Fibroblast of skin of right quadriceps (primary cell): ENCODE data around the gene LYST.
A peak's percentile ranks its signal among the peaks of the same experiment; 100 is the strongest.
"Not testable (repeated sequence)": the region's sequence is repeated elsewhere in the genome, so short reads cannot be mapped to it uniquely, and the experiment has no call there.

Source experiments
- DNase-seq: peaks from one replicate; pipeline ENCODE4 v3.0.0-alpha.2; 2013

The LYST gene

GRCh38 chr1:235866205-235866912 lies at the start of gene LYST:
LYST (minus strand) TSS chr1:235866906; CDS start chr1:235830417, 36,489 bp downstream.
- peak; percentile 41 for DNase-seq

GRCh38 chr1:235915489-235915888 lies 48.8 kb upstream of the LYST start:
- DNase-seq = not testable (repeated sequence)

DNA sequence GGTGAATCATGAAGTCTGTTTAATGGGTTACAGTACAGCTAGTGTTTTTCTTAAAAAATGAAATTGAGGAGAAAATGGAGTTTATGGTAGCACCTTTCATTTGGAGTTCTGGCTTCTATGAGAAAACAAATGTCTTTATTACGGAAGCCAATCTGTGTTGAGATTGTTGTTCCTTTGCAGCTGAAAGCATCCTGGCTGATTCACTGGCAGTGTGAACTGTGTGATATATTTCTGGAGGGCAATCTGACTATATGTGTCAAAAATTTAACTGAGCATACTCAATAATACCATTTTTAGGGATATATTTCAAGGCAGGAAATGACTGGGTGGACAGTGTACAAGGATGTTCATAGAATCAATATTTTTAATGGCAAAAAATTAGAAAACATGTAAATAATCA lies 46.6 kb upstream of the LYST start:
- DNase-seq = peak; percentile 55

DNA sequence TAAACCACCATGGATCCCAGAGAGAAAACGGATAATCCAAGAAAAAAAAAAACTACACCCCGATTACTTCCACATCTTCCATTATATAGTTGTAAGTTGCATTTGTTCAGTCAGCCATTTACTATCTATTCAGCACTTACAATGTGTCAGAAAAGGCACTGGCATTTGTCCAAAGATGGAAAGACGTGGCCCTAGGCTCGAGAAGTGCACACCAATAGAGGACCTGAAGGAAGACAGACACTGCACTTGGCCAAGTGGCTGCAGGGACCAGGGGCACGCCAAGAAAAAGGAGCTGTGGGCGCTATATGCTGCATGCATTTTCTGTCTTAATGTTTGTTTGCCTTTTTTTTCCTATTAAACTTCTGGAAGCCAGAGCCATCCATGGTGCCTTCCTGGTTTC lies 45.2 kb upstream of the LYST start:
- DNase-seq = no peak

DNA sequence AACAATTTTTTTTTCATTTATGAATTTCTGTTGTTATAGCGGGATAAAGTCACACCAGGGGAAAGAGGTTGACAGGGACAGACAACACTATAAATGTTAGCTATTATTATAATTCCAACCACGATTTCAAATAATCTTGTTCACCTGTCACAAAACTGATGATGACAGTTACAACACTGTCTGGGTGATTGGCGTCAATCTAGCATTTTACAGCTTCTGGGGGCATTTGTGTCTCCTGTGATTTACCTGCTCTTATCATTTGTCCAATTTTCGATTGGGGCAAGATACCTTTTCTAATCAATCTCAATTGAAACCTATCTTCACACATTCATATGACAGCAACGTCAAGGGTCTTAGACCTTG lies 44.6 kb upstream of the LYST start:
- no peak for DNase-seq

DNA sequence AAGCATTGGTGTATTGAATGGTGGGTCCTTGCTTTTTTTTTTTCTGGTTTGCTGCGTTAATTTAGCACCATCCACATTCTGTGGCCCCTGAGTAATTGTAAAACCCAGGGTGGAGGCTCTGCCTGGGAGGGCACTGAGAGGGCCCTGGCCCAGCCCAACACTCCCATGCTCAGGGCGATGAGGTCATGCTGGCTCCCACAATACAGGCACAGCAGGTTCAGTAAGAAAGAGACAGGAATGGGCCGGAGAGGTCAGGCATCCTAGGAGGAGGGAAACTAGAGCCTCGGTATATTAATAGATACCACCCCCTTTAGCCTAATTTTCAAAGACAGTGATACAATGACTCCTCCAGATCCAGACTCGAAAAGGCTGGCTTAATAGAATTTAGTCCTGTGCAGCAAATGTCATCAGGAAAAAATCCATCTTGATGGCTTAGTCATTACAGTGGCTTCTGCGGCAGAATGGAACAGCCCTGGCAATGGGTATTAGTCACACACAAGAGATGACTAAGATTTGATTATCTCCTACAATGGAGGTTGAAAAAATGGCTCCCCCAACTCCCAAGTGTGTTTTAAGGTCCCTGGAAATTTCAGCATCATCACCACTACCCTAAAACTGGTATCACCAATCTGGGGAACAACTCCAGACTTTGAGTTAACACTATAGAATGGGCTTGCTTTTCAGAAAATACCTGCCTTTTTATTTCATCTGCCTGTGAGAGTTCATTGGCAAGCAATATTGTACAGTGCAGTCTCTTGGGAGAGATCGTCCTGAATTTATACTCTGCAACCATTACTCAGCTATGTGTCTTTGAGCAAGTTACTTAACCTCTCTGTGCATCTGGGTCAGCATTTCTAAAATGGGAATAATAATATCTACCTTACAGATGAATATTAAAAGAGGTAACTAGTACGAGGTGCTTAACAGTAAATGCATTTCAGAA lies 43.9 kb upstream of the LYST start:
- DNase-seq = peak; percentile 98

- peak; percentile 81 for DNase-seq
Observed at GRCh38 chr1:235908742-235909520, 42.2 kb upstream of the LYST start.

- DNase-seq = no peak
Observed at GRCh38 chr1:235907897-235908240, 41.2 kb upstream of the LYST start.

DNA sequence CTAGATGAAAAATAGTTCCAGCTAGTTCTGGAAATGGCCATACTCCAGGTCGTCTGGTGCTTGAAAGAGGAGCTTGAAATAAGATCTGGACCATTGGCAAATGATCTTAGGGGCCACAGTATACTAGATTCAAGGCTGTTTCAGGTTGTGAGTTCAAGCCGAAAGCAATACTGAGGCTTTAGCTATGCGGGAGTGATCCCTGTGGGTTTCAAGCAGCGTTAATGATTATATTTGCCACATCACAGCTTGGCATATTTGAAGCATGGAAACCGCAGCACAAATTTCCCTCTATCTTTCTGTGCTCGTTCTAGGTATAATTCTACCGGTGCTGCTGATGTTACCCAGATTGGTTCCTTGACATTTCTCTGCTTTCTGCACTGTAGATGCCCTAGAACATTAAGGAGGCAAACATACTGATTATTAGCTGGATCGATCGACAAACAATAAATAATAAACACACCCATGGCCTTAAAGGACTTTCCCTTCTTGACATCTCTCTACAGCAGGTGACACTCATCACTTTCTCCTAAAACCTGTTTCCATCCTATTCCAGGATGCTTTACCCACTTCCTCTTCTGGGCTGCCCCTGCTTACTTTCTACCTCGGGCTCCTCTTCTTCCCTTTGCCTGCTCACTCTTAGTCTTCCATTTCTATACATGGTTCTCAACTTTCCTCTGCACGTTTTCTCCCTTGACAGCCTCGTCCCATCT lies 40.6 kb upstream of the LYST start:
- DNase-seq = no peak

GRCh38 chr1:235906436-235906835 lies 39.7 kb upstream of the LYST start:
- no peak for DNase-seq

DNA sequence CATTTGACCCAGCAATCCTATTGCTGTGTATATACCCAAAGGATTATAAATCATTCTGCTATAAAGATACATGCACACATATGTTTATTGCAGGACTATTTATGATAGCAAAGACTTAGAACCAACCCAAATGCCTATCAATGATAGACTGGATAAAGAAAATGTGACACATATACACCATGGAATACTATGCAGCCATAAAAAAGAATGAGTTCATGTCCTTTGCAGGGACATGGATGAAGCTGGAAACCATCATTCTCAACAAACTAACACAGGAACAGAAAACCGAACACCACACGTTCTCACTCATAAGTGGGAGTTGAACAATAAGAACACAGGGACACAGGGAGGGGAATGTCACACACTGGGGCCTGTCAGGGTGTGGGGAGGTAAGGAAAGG lies 37.1 kb upstream of the LYST start:
- not testable (repeated sequence) for DNase-seq

DNA sequence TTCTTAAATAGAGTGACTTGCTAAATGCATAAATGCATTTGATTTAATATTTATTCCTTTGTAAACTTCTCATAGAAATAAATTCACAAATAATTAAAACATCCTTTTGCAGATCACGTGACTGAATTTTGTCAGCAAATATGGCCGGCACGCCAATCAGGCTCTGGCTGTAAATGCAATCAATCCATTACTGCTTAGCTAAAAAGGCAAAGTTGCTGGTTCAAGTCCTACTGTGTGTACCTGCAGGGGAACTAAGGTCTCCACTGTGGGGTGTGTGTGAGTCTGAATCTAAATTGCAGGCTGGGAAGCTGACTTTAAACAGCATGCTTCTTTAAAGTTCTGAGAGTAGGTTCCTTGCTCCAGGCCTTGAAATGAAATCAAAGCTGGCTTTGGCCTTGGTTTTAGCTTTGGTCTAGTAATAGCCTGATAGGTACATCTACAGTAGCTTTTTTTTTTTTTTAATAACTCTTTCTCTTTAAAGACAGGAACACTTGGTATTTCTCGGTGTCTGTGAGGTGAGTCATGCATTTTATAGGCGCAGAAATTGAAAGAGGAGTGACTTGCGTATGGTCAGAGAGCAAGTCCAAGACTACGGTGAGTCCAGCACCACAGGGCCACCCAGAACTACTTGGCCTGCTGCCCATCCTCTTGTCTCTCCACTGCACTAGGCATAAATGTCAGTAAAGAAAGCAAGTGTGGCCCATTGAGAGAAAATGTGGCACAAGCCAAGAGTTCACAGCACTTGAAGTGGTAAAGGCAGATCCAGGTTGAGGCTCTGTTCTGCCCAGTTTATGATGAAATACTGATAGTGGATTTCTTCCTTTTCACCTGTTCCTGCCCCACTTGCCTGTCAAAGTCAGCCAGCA lies 36.2 kb upstream of the LYST start:
- peak; percentile 82 for DNase-seq

DNA sequence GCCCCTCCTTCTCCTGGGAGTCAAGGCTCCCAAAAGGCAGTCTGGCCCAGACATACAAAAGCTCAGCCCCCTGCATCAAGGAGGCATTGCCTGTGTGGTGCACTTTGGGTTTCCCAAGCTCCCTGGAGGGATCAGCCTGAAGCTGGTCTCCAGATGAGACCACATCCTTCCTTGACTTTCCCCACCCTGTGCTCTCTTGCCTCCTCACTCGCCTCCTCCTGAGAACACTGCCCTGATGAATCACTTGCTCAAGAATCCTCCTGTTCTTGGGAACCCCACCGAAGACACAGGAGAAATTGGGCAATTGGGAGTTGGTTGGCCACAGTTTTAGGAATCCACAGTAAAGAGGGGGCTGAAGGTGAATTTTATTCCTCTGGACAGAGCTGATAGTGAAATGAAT lies 34.8 kb upstream of the LYST start:
- peak; percentile 76 for DNase-seq

- DNase-seq = no peak
Observed at GRCh38 chr1:235898126-235898525, 31.4 kb upstream of the LYST start.

GRCh38 chr1:235893840-235894239 lies 27.1 kb upstream of the LYST start:
- DNase-seq = no peak

DNA sequence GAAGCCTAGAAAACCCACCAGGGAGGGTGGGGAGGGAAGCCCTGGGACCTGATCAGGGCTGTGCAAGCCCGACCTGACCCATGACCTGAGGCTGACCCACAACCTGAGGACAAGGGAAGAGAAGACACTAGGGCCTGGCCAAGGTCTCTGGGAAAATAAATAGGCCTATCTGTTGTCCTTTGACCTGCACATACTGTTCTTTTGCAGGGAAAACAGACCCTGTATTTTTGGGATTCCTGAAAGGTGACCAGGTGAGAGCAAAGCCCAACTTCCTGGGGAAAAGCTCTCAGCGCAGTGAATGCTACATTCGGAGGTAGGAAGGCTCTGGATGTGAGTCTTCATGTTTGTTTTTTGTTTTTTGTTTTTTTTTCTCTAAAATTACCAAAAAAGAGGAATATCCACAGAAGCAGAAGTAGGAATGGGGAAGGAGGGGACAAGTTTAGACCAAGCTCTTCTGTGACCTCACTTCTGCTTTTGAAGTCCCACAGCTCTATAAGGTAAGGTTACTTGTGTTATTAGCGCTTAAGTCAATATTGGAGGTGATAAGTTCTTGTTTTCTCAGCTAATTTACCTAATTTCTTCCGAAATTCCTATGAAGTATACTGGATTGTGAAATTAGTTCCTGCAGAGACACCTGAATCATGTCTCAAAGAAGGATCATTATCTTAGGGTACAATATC lies 26.2 kb upstream of the LYST start:
- no peak for DNase-seq

DNA sequence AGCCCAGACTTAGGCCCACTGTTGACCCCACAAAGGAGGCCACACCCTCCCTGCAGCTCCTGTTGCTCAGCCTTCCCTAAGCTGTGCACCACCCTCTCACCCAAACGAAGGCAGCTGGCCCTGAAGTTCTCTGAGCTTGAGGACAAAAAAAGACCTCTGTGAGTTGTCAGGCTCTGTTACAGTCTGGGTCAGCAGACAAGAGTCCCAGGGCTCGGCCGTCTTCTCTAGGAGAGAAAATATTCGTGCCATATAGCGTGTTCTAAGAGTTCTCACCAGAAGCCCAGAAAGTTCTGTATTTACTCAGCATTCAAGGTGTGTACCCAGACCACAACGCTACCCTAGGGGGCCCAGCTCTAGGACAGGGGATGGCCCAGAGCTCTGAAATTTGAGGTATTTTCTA lies 25.5 kb upstream of the LYST start:
- no peak for DNase-seq

GRCh38 chr1:235888119-235888643 lies 21.5 kb upstream of the LYST start:
- DNase-seq = no peak

- DNase-seq = no peak
Observed at GRCh38 chr1:235887676-235888075, 21.0 kb upstream of the LYST start.

DNA sequence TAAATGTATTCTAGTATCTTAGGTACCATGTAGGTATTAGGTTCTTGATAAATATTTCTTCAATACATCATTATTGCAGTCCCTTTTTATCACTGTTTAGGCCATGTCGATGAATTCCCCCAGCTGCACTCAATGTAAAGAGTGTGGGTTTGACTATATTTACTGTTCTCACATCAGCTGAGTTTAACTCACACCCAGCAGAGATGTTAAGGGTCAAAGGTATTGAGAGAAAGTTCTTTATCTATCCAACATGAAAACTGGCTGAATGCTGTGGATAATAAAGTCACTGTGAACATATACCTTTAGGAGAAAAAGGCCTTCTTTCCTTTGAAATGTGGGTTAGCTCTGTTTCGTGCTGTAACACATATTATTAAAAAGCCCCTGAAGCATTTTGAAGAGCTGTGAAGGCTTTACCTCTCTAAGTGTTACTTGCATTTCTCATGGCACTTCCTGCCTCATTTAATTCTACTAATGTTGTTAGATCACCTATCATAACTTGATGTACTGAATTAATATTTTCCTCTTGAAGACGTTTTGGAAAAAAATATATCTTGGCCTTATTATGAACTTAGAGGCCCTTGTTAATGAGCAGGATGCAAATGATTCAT lies 19.1 kb upstream of the LYST start:
- no peak for DNase-seq
